ENCODE data around the gene ARHGEF18. TPM values are rescaled to one million over a fixed set of nuclear protein-coding genes. Genes with fewer than 3 reads are reported as not detected.
"Not testable (repeated sequence)": the region's sequence is repeated elsewhere in the genome, so short reads cannot be mapped to it uniquely, and the experiment has no call there.

ARHGEF18 gene
- total RNA-seq (100 to 1,000 TPM; 118 to 127 TPM), total RNA-seq (283 to 619 reads per million in 2 donors)

DNA sequence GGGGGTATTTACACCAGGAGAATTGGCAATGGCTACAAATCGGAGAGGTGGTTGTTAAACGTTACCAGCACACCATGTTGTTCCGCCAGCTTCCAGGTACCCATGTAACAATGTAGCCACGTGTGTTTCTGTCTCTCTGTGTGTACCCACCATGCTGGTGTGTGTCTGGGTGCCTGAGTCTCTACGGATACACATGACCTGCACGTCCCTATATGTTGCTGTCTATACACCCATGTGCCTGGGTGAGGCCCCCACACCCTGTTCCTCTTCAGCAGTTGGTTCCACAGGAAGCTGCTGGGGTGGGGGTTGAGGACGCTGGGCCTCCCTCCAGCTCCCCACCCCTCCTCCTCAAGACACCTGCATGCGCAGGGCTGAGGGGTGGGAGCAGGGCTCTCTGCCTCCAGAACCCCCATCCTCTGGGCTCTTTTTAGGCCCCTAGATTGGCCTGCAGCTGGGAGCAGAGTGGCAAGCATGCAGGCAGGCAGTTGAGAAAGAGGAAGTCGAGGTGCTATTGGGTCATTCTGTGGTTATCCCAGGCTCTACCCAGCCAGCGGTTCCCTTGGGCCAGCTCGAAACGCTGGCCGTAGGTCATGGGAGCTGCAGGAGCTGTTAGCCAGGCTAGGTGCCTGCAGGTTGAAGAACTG lies at the start of gene ARHGEF18:
ARHGEF18 (plus strand) TSS at position 351 of the 644 bp plus-strand sequence. CDS start 13,954 bp downstream, outside the sequence.
- H3K27me3 Mint-ChIP-seq = no peaks in the 10 kb centered on the region
- H3K27ac Mint-ChIP-seq = peak within 1 kb of the TSS; percentile 99
- peak within 1 kb of the TSS; percentile 99 for H3K4me3 Mint-ChIP-seq
- no peaks in the 10 kb centered on the region for H3K9me3 ChIP-seq (ENCODE audit: control insufficient read depth, low read length, poor library complexity, severe bottlenecking)
- ATAC-seq (peak; percentile 59), DNase-seq (peak in 2 of 3 donors; percentile 28 to 34)
- H3K36me3 Mint-ChIP-seq (ENCODE audit: low read depth) = peaks cover 17% of the 10 kb centered on the region
- H3K4me1 Mint-ChIP-seq = peaks cover 35% of the 10 kb centered on the region

DNA sequence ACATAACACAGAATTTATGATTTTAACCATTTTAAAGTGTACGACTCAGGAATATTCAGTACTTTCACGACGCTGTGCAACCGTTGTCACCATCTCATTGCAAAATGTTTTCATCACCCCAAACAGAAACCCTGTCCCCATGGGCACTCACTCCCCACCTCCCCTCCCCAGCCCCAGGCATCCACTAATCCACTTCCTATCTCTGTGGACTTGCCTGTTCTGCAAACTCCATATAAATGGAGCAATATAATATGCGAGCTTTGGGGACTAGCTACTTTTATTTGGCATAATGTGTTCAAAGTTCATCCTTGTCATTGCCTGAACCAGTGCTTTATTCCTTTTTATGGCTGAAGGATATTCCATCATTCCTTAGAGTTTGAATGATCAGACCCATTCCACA lies 47.2 kb upstream of the ARHGEF18 start:
- H3K4me1 Mint-ChIP-seq = no peaks in the 10 kb centered on the region

DNA sequence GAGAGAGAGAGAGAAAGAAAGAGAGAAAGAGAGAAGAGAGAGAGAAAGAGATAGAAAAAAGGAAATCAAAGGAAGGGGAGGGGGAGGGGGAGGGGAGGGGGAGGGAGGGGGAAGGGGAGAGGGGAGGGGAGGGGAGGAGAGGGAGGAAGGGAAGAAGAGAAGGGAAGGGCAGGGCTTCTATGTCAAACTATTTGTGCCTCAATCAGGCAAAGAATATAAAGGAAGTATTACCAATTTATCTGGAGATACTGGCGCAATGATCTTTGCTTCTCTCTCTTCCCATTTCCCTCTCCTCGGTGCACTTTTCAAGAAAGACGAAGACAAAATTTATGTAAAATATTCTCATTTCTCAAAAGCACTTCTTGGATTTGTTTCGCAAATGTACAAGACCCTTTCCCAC lies 45.3 kb upstream of the ARHGEF18 start:
- DNase-seq = no peak
- no peak for ATAC-seq
- Mint-ChIP-seq H3K27ac (no peak overlapping the region), H3K27me3 (peaks cover 17% of the 10 kb centered on the region), H3K36me3 (ENCODE audit: low read depth) (no peaks in the 10 kb centered on the region), H3K4me1 (no peaks in the 10 kb centered on the region), H3K4me3 (no peak overlapping the region)
- no peaks in the 10 kb centered on the region for H3K9me3 ChIP-seq (ENCODE audit: control insufficient read depth, low read length, poor library complexity, severe bottlenecking)

More for the DNA sequence above, 47.2 kb upstream of the ARHGEF18 start:
- DNase-seq (no peak), ATAC-seq (no peak)
- Mint-ChIP-seq H3K27ac (no peak overlapping the region), H3K27me3 (peaks cover 27% of the 10 kb centered on the region), H3K36me3 (ENCODE audit: low read depth) (no peaks in the 10 kb centered on the region), H3K4me3 (no peak overlapping the region)
- H3K9me3 ChIP-seq (ENCODE audit: control insufficient read depth, low read length, poor library complexity, severe bottlenecking) = no peaks in the 10 kb centered on the region

DNA sequence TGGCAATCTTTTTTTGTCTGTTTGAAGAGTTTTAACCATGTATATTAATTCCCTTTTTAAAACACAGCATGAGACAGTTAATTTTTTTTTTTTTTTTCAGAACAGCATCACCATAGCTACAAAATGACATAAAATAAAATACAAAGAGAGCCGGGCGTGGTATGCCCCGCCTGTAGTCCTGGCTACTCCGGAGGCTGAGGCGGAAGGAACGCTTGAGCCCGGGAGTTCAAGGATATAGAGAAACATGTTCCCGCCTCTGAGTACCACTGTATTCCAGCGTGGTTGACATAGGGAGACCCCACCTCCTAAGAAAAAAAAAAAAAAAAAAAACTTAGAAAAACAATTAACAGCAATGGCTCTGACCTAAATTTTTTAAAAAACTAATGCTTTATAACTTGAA lies 44.5 kb upstream of the ARHGEF18 start:
- H3K4me3 Mint-ChIP-seq = no peak overlapping the region
- ATAC-seq (no peak), DNase-seq (no peak)
- no peaks in the 10 kb centered on the region for H3K9me3 ChIP-seq (ENCODE audit: control insufficient read depth, low read length, poor library complexity, severe bottlenecking)
- peaks cover 16% of the 10 kb centered on the region for H3K27me3 Mint-ChIP-seq
- H3K27ac Mint-ChIP-seq = no peak overlapping the region
- H3K36me3 Mint-ChIP-seq (ENCODE audit: low read depth) = no peaks in the 10 kb centered on the region
- no peaks in the 10 kb centered on the region for H3K4me1 Mint-ChIP-seq

DNA sequence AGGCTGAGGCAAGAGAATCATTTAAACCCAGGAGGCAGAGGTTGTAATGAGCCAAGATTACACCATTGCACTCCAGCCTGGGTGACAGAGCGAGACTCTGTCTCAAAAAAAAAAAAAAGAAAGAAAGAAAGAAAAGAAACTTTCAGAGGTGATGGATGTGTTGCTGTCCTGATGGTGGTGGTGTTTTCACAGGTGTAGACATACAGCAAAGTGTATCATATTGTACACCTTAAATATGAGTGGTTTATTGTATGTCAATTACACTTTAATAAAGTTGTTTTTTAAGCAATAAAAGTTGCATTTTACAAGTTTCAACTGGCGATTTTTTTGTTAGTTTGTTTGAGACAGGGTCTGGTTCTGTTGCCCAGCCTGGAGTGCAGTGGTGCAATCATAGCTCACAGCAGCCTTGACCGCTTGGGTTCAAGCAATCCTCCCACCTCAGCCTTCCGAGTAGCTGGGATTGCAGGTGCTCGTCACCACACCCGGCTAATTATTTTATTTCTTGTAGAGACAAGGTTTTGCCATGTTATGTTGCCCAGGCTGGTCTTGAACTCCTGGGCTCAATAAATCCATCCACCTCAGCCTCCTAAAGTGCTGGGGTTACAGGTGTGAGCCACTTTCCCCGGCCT lies 41.0 kb upstream of the ARHGEF18 start:
- no peaks in the 10 kb centered on the region for H3K9me3 ChIP-seq (ENCODE audit: control insufficient read depth, low read length, poor library complexity, severe bottlenecking)
- H3K27me3 Mint-ChIP-seq = peaks cover 6% of the 10 kb centered on the region
- H3K4me1 Mint-ChIP-seq = peaks cover 2% of the 10 kb centered on the region
- no peak for DNase-seq
- H3K4me3 Mint-ChIP-seq = no peak overlapping the region
- no peak overlapping the region for H3K27ac Mint-ChIP-seq
- no peak for ATAC-seq
- no peaks in the 10 kb centered on the region for H3K36me3 Mint-ChIP-seq (ENCODE audit: low read depth)

DNA sequence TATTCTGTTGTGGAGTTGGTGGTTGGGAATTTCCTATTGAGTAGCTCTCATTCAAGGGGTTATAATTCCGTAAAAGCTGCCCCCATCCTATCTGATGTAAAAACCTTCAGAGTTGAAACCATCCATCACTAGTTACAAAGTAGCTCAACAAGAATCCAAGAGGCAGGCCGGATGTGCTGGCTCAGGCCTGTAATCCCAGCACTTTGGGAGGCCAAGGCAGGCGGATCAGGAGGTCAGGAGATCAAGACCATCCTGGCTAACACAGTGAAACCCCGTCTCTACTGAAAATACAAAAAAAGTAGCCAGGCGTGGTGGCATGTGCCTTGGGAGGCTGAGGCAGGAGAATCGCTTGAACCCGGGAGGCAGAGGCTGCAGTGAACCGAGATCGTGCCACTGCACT lies 40.4 kb upstream of the ARHGEF18 start:
- not testable (repeated sequence) for H3K4me3 Mint-ChIP-seq; DNase-seq; H3K36me3 Mint-ChIP-seq (ENCODE audit: low read depth); H3K27ac Mint-ChIP-seq; H3K27me3 Mint-ChIP-seq; ATAC-seq; H3K4me1 Mint-ChIP-seq; H3K9me3 ChIP-seq (ENCODE audit: control insufficient read depth, low read length, poor library complexity, severe bottlenecking)

DNA sequence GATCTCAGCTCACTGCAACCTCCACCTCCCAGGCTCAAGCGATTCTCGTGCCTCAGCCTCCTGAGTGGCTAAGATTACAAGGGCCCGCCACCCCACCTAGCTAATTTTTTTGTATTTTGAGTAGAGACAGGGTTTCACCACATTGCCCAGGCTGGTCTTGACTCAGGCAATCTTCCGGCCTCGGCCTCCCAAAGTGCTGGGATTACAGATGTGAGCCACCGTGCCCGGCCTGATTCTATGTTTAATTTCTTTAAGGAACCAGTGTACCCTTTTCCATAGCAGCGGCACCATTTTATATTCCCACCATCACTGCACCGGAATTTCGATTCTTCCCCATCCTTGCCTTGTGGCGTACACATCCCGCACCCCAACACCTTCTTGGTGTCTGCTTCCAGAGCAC lies 36.8 kb upstream of the ARHGEF18 start:
- H3K27ac Mint-ChIP-seq = no peak overlapping the region

DNA sequence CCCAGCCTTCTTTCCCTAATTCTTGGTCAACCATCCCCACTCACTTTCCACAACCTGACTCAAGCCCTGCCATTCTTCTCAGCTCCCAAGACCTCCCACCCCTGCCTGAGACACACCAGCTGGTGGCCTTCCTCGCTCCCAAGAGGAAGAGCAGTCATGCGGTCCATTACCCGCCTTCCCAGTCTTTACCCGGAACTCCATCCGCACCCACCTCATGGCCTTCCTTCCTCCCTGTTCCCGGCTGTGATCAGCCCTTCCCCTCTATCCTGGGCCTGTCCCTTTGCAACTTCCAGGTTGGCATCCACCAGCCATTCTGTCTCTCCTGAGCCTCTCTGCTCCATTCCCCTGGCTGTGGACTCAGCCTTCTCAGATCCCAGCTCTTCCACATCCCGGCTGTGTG lies 35.9 kb upstream of the ARHGEF18 start:
- H3K9me3 ChIP-seq (ENCODE audit: control insufficient read depth, low read length, poor library complexity, severe bottlenecking) = no peaks in the 10 kb centered on the region
- no peaks in the 10 kb centered on the region for H3K27me3 Mint-ChIP-seq
- no peak for ATAC-seq
- no peak overlapping the region for H3K4me3 Mint-ChIP-seq
- peaks cover 2% of the 10 kb centered on the region for H3K4me1 Mint-ChIP-seq
- H3K36me3 Mint-ChIP-seq (ENCODE audit: low read depth) = no peaks in the 10 kb centered on the region
- no peak for DNase-seq
- H3K27ac Mint-ChIP-seq = no peak overlapping the region

More for the DNA sequence above, 36.8 kb upstream of the ARHGEF18 start:
- DNase-seq (no peak), ATAC-seq (no peak)
- no peaks in the 10 kb centered on the region for H3K9me3 ChIP-seq (ENCODE audit: control insufficient read depth, low read length, poor library complexity, severe bottlenecking)
- Mint-ChIP-seq H3K27me3 (no peaks in the 10 kb centered on the region), H3K4me3 (no peak overlapping the region), H3K4me1 (peaks cover 2% of the 10 kb centered on the region), H3K36me3 (ENCODE audit: low read depth) (no peaks in the 10 kb centered on the region)

DNA sequence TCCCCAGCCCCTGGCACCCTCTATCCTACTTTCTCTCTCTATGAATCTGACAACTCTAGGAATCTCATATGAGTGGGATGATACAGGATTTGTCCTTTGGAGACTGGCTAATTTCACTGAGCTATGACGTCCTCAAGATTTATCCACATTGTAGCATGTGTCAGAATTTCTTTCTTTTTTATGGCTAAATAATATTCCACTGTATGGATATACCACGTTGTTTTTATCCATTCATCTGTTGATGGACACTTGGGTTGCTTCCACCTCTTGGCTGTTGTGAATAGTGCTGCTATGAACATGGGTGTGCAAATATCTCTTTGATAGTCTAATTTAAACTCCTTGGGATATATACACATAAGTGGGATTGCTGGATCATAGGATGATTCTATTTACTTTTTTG lies 30.6 kb upstream of the ARHGEF18 start:
- no peak for ATAC-seq
- no peaks in the 10 kb centered on the region for H3K4me1 Mint-ChIP-seq

DNA sequence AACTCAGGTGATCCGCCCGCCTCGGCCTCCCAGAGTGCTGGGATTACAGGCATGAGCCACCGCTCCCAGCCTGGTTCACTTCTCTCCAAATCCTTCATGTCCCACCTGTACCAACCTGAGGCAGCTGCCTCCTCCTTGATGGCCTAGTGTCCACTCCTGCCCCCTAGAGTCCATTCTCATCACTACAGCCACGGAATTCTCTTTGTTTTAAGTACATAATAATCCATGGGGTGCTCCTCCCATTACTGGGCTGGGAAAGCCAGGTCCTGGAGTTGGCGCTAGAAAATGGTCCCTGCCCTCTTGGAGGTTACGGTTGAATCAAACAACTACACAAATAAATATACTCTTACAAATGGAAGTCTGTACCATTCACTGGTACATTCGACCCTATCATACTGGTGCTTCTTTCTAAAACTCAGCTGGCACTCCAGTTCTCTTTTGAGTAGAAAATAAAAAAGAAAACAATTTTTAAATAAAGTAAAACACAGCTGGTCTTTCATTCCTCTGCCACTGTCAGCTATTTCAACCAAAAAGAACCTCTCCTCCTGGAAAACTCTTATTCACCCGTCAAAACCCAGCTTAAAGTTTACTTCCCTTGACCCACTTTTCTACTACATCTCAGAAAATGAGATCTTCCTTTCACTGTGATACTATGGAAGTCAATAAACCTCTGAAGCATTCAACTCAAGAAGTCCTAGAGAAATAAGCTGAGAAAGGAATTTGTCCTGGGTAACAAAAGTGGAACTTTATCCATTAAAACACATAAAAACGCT lies 22.4 kb upstream of the ARHGEF18 start:
- ATAC-seq (no peak), DNase-seq (no peak)
- Mint-ChIP-seq H3K36me3 (ENCODE audit: low read depth) (no peaks in the 10 kb centered on the region), H3K4me1 (no peaks in the 10 kb centered on the region), H3K27me3 (peaks cover 2% of the 10 kb centered on the region), H3K4me3 (no peak overlapping the region), H3K27ac (no peak overlapping the region)
- H3K9me3 ChIP-seq (ENCODE audit: control insufficient read depth, low read length, poor library complexity, severe bottlenecking) = no peaks in the 10 kb centered on the region

More for the DNA sequence above, 30.6 kb upstream of the ARHGEF18 start:
- no peaks in the 10 kb centered on the region for H3K36me3 Mint-ChIP-seq (ENCODE audit: low read depth)
- H3K9me3 ChIP-seq (ENCODE audit: control insufficient read depth, low read length, poor library complexity, severe bottlenecking) = no peaks in the 10 kb centered on the region
- no peak overlapping the region for H3K4me3 Mint-ChIP-seq
- no peak overlapping the region for H3K27ac Mint-ChIP-seq
- no peak for DNase-seq
- H3K27me3 Mint-ChIP-seq = peaks cover 6% of the 10 kb centered on the region

DNA sequence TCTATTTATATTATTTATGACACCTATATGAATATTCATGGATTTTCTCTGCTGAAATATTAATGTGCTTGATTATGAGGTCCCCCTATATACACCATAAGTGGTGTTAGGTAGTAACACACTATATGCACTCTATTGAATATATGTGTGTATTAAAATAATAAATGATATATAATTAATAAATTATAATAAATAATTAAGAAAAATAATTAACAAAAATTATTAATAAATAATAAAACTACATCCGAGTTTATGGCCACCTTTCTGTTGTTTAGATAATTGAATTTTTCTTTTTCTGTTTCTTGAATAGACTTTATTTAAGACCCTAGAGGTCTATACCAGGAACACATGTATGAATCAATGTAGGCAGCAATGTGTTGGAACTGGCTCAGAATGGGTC lies 20.9 kb upstream of the ARHGEF18 start:
- Mint-ChIP-seq H3K36me3 (ENCODE audit: low read depth) (no peaks in the 10 kb centered on the region), H3K4me1 (no peaks in the 10 kb centered on the region), H3K27me3 (no peaks in the 10 kb centered on the region), H3K4me3 (no peak overlapping the region), H3K27ac (no peak overlapping the region)
- no peaks in the 10 kb centered on the region for H3K9me3 ChIP-seq (ENCODE audit: control insufficient read depth, low read length, poor library complexity, severe bottlenecking)
- no peak for DNase-seq
- ATAC-seq = no peak

DNA sequence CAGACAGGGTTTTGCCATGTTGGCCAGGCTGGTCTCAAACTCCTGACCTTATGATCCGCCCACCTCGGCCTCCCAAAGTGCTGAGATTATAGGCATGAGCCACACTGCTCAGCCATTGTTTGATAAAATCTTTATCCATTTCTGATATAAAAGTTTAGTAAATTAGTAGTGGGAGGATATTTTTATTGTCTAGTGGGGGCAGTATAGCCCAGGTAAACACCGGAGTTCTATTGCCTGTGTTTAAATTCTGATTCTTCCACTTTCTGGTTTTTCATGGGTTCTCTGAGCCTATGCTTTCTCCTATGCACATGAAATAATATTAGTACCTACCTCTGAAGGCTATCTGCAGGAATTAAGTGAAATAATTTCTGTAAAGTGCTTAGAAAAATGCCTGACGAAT lies 20.1 kb upstream of the ARHGEF18 start:
- no peaks in the 10 kb centered on the region for H3K9me3 ChIP-seq (ENCODE audit: control insufficient read depth, low read length, poor library complexity, severe bottlenecking)
- H3K27me3 Mint-ChIP-seq = no peaks in the 10 kb centered on the region
- no peak overlapping the region for H3K27ac Mint-ChIP-seq
- no peaks in the 10 kb centered on the region for H3K36me3 Mint-ChIP-seq (ENCODE audit: low read depth)
- H3K4me1 Mint-ChIP-seq = no peaks in the 10 kb centered on the region
- no peak for ATAC-seq
- no peak overlapping the region for H3K4me3 Mint-ChIP-seq
- no peak for DNase-seq

DNA sequence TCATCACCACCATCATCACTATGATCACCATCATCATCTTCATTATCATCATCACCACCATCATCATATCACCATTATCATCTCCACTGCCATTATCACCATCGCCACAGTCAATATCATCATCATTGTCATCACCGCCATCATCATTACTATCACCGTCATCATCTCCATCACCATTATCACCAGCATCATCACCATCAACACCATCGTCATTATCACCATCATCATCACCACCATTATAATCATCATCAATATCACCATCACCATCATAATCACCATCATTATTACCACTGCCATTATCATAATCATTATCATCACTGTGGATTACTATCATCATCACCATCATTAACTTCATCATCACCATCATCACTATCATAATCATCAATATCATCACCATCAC lies 17.3 kb upstream of the ARHGEF18 start:
- Mint-ChIP-seq H3K4me3 (no peak overlapping the region), H3K4me1 (peaks cover 2% of the 10 kb centered on the region), H3K27ac (no peak overlapping the region), H3K27me3 (no peaks in the 10 kb centered on the region), H3K36me3 (ENCODE audit: low read depth) (no peaks in the 10 kb centered on the region)
- no peak for ATAC-seq
- H3K9me3 ChIP-seq (ENCODE audit: control insufficient read depth, low read length, poor library complexity, severe bottlenecking) = no peaks in the 10 kb centered on the region
- DNase-seq = no peak
